SU-DHL-6 (cell line): ENCODE measurements around the gene RNF168.

Experiments used
- H2AFZ ChIP-seq: fragments of 200-600 bp; sonication (generic); 2 replicates; pipeline ENCODE4 v1.6.1; 2014; ENCODE audit warnings: low read depth, mild to moderate bottlenecking, moderate library complexity, mixed read lengths, antibody characterized with exemption, low read length; ENCODE audit not compliant: severe bottlenecking
- H3F3A ChIP-seq: fragments of 200-600 bp; shearing (Covaris generic); 2 replicates; pipeline ENCODE4 v1.6.0; 2016; ENCODE audit warnings: antibody characterized with exemption, mild to moderate bottlenecking; ENCODE audit not compliant: insufficient read depth
- H3K27ac ChIP-seq: fragments of 200-600 bp; sonication (generic); 2 replicates; pipeline ENCODE4 v1.5.1; 2016; ENCODE audit warnings: low read depth, mild to moderate bottlenecking, low read length, moderate library complexity, mixed read lengths
- H3K27me3 ChIP-seq: fragments of 200-600 bp; sonication (generic), shearing (Covaris generic); 2 replicates; pipeline ENCODE4 v1.6.0; 2014; ENCODE audit warnings: mild to moderate bottlenecking, low read length
- H3K36me3 ChIP-seq: fragments of 200-600 bp; sonication (generic); 2 replicates; pipeline ENCODE4 v1.6.1; 2014; ENCODE audit warnings: mild to moderate bottlenecking, low read length, mixed read lengths
- H3K4me2 ChIP-seq: fragments of 300-600, 200-600 bp; shearing (Covaris generic), sonication (generic); 2 replicates; pipeline ENCODE4 v1.6.0; 2014; ENCODE audit warnings: low read length, low read depth, mild to moderate bottlenecking; ENCODE audit not compliant: poor library complexity, severe bottlenecking
- H3K4me3 ChIP-seq: fragments of 200-600 bp; sonication (generic); 2 replicates; pipeline ENCODE4 v1.5.1; 2014; ENCODE audit warnings: antibody characterized with exemption, low read length, mild to moderate bottlenecking, mixed read lengths; ENCODE audit not compliant: insufficient read depth, poor library complexity, severe bottlenecking
- H3K79me2 ChIP-seq: fragments of 200-600 bp; sonication (generic); 2 replicates; pipeline ENCODE4 v1.6.1; 2014; ENCODE audit warnings: mild to moderate bottlenecking, low read length, moderate library complexity; ENCODE audit not compliant: insufficient read depth
- H3K9ac ChIP-seq: fragments of 200-600 bp; sonication (generic); 2 replicates; pipeline ENCODE4 v1.7.0; 2014; ENCODE audit warnings: mild to moderate bottlenecking, low read length
- H3K9me2 ChIP-seq: fragments of 200-600 bp; sonication (generic); replicated peaks from 2 replicates; pipeline ENCODE4 v1.6.1; 2014; ENCODE audit warnings: low read length; ENCODE audit not compliant: insufficient read depth
- H3K9me3 ChIP-seq: fragments of 200-600 bp; sonication (generic); 2 replicates; pipeline ENCODE4 v1.6.1; 2014; ENCODE audit warnings: low read length, mixed read lengths; ENCODE audit not compliant: insufficient read depth
- H4K20me1 ChIP-seq: fragments of 200-600 bp; sonication (generic); 2 replicates; pipeline ENCODE4 v1.6.1; 2014; ENCODE audit warnings: low read depth, mild to moderate bottlenecking, antibody characterized with exemption, low read length, moderate library complexity, mixed read lengths
- CTCF ChIP-seq: fragments of 200-600 bp; sonication (generic); IDR thresholded peaks from one replicate; pipeline ENCODE4 v1.5.1; 2017; ENCODE audit warnings: antibody characterized with exemption, mild to moderate bottlenecking, low read length, moderate library complexity; ENCODE audit not compliant: insufficient read depth, poor library complexity, severe bottlenecking
- EZH2phosphoT487 ChIP-seq: fragments of 200-600 bp; sonication (generic), shearing (Covaris generic); conservative IDR thresholded peaks from 2 replicates; pipeline ENCODE4 v1.6.1; 2018; ENCODE audit warnings: mild to moderate bottlenecking, antibody characterized with exemption, low read length, moderate library complexity, mixed read lengths

Gene RNF168

DNA sequence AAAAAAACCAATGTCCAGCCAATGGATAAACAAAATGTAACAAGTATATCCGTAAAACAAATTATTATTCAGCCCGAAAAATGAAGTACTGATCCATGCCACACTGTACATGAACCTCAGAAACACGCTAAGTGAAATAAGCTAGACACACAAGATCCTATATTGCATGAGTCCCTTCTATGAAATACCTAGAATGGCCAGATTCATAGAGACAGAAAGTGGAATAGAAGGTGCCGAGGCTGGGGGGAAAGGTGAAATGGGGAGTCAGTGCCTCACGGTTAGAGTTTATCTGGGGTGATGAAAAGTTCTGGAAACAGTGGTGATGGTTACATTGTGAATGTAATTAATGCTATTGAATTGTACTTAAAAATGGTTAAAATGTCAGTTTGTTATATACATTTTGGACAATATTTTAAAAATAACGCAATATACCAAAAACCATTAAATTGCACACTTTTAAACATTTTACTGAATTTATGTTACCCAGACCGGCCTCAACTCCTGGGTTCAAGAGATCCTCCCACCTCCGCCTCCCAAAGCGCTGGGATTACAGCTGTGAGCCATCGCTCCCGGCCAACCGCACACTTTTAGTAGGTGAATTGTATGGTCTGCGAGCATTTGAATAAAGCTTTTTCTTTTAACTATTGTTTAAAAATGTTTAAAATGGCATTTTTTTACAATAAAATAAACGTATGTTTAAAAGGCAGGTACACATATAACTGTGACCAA lies 2.1 kb downstream of the RNF168 start:
- Histone ChIP-seq H3K27ac (peak overlapping the region; percentile 91), H3K4me3 (peak overlapping the region; percentile 63), H3K4me2 (peak overlapping the region; percentile 90), H3K27me3 (no peaks in the 10 kb centered on the region), H2AFZ (no peak overlapping the region), H3K36me3 (0 out of 2 replicates have a peak, but pooled peaks cover 5% of the 10 kb centered on the region), H3K79me2 (peaks cover 69% of the 10 kb centered on the region), H3K9me3 (peaks cover 4% of the 10 kb centered on the region; the same call in 1 of the 2 replicates), H4K20me1 (peaks cover 10% of the 10 kb centered on the region; the same call in 1 of the 2 replicates), H3F3A (peaks cover 4% of the 10 kb centered on the region), H3K9ac (peak overlapping the region; percentile 84), H3K9me2 (no peaks in the 10 kb centered on the region)
- TF ChIP-seq CTCF (no peak), EZH2phosphoT487 (no peak)

GRCh38 chr3:196499807-196500524 lies 3.6 kb downstream of the RNF168 start:
- peak overlapping the region; percentile 91 for H3K27ac ChIP-seq
- H3K9me2 ChIP-seq: no peaks in the 10 kb centered on the region
- H3K27me3 ChIP-seq: no peaks in the 10 kb centered on the region
- H3F3A ChIP-seq: peaks cover 4% of the 10 kb centered on the region
- H2AFZ ChIP-seq: no peak overlapping the region
- peak overlapping the region; percentile 90 for H3K4me2 ChIP-seq
- H4K20me1 ChIP-seq: peaks cover 10% of the 10 kb centered on the region; the same call in 1 of the 2 replicates
- peaks cover 13% of the 10 kb centered on the region; the same call in 1 of the 2 replicates for H3K36me3 ChIP-seq
- H3K4me3 ChIP-seq: peak overlapping the region; percentile 63
- no peak for TF ChIP-seq EZH2phosphoT487
- TF ChIP-seq CTCF: no peak
- no peaks in the 10 kb centered on the region for H3K9me3 ChIP-seq
- H3K9ac ChIP-seq: peak overlapping the region; percentile 84
- H3K79me2 ChIP-seq: peaks cover 84% of the 10 kb centered on the region

- no peak overlapping the region for H3K27ac ChIP-seq
- no peaks in the 10 kb centered on the region for H3K27me3 ChIP-seq
- no peak overlapping the region for H3K9ac ChIP-seq
- H3K9me2 ChIP-seq: no peaks in the 10 kb centered on the region
- H3K4me2 ChIP-seq: peak overlapping the region; percentile 90
- peaks cover 14% of the 10 kb centered on the region; the same call in 1 of the 2 replicates for H3K36me3 ChIP-seq
- peaks cover 4% of the 10 kb centered on the region for H3F3A ChIP-seq
- H3K79me2 ChIP-seq: peaks cover 93% of the 10 kb centered on the region
- no peak for TF ChIP-seq CTCF
- TF ChIP-seq EZH2phosphoT487: no peak
- no peak overlapping the region for H3K4me3 ChIP-seq
- H4K20me1 ChIP-seq: peaks cover 10% of the 10 kb centered on the region; the same call in 1 of the 2 replicates
- no peak overlapping the region for H2AFZ ChIP-seq
- no peaks in the 10 kb centered on the region for H3K9me3 ChIP-seq
Measured at GRCh38 chr3:196499061-196499460, 4.5 kb downstream of the RNF168 start.
